ENCODE results near the gene RPS2.
A peak's percentile ranks its signal among the peaks of the same experiment; 100 is the strongest.

RPS2 gene

GRCh38 chr16:1982991-1983543 is 18.4 kb upstream of the RPS2 start:
- Histone ChIP-seq H4K20me1 (peaks cover 62% of the 10 kb centered on the region), H3K27me3 (peaks cover 65% of the 10 kb centered on the region), H3K27ac (no peak overlapping the region), H3K36me3 (peaks cover 38% of the 10 kb centered on the region), H3K9me3 (no peaks in the 10 kb centered on the region), H3K4me3 (peak overlapping the region; percentile 88), H3K4me2 (peak overlapping the region; percentile 96), H3K9ac (peak overlapping the region; percentile 92), H3K4me1 (peaks cover 42% of the 10 kb centered on the region)
- TF ChIP-seq Cebpa-rat (IDR thresholded peaks at IDR 0.05): no peak

- H3K27ac ChIP-seq: no peak overlapping the region
- no peak for TF ChIP-seq Cebpa-rat (IDR thresholded peaks at IDR 0.05)
- peaks cover 45% of the 10 kb centered on the region for H3K36me3 ChIP-seq
- no peaks in the 10 kb centered on the region for H3K9me3 ChIP-seq
- H3K4me1 ChIP-seq: peaks cover 42% of the 10 kb centered on the region
- H3K4me2 ChIP-seq: no peak overlapping the region
- H3K9ac ChIP-seq: no peak overlapping the region
- H4K20me1 ChIP-seq: peaks cover 66% of the 10 kb centered on the region
- H3K4me3 ChIP-seq: no peak overlapping the region
- H3K27me3 ChIP-seq: peaks cover 68% of the 10 kb centered on the region
These were observed 17.4 kb upstream of the RPS2 start for GRCh38 chr16:1982013-1982433.

GRCh38 chr16:1981398-1981836 is 16.8 kb upstream of the RPS2 start, which contains the start of gene NOXO1:
Gene NOXO1, minus strand, starts transcription at chr16:1981469. Its CDS starts 290 bp downstream, at chr16:1981179.
- Histone ChIP-seq H3K9me3 (no peaks in the 10 kb centered on the region), H3K36me3 (peaks cover 45% of the 10 kb centered on the region), H3K27ac (no peak within 1 kb of the TSS), H3K27me3 (peaks cover 68% of the 10 kb centered on the region), H4K20me1 (peaks cover 65% of the 10 kb centered on the region), H3K4me1 (peaks cover 42% of the 10 kb centered on the region), H3K4me2 (no peak within 1 kb of the TSS; the same call in 1 of the 2 replicates), H3K9ac (no peak within 1 kb of the TSS), H3K4me3 (no peak within 1 kb of the TSS)
- no peak for TF ChIP-seq Cebpa-rat (IDR thresholded peaks at IDR 0.05)

- TF ChIP-seq Cebpa-rat (IDR thresholded peaks at IDR 0.05): no peak
- H3K36me3 ChIP-seq: peaks cover 45% of the 10 kb centered on the region
- H3K4me3 ChIP-seq: no peak overlapping the region
- H3K4me1 ChIP-seq: peaks cover 37% of the 10 kb centered on the region
- peaks cover 68% of the 10 kb centered on the region for H3K27me3 ChIP-seq
- peaks cover 68% of the 10 kb centered on the region for H4K20me1 ChIP-seq
- H3K27ac ChIP-seq: no peak overlapping the region
- H3K4me2 ChIP-seq: no peak overlapping the region; the same call in 1 of the 2 replicates
- H3K9me3 ChIP-seq: no peaks in the 10 kb centered on the region
- H3K9ac ChIP-seq: no peak overlapping the region
These were observed 16.1 kb upstream of the RPS2 start for GRCh38 chr16:1980770-1981087.

- Histone ChIP-seq H4K20me1 (peaks cover 68% of the 10 kb centered on the region), H3K27ac (no peak overlapping the region), H3K27me3 (peaks cover 68% of the 10 kb centered on the region), H3K9ac (no peak overlapping the region), H3K4me3 (no peak overlapping the region), H3K36me3 (peaks cover 45% of the 10 kb centered on the region), H3K4me1 (peaks cover 32% of the 10 kb centered on the region), H3K9me3 (no peaks in the 10 kb centered on the region), H3K4me2 (no peak overlapping the region; the same call in 1 of the 2 replicates)
- TF ChIP-seq Cebpa-rat (IDR thresholded peaks at IDR 0.05): no peak
These were observed 15.6 kb upstream of the RPS2 start for GRCh38 chr16:1980030-1980769.

- no peaks in the 10 kb centered on the region for H3K9me3 ChIP-seq
- H4K20me1 ChIP-seq: peaks cover 71% of the 10 kb centered on the region
- H3K4me3 ChIP-seq: no peak overlapping the region
- H3K4me1 ChIP-seq: peaks cover 24% of the 10 kb centered on the region
- no peak overlapping the region for H3K27ac ChIP-seq
- no peak for TF ChIP-seq Cebpa-rat (IDR thresholded peaks at IDR 0.05)
- H3K27me3 ChIP-seq: peaks cover 68% of the 10 kb centered on the region
- no peak overlapping the region for H3K9ac ChIP-seq
- peaks cover 53% of the 10 kb centered on the region for H3K36me3 ChIP-seq
- no peak overlapping the region; the same call in 1 of the 2 replicates for H3K4me2 ChIP-seq
These were observed 14.8 kb upstream of the RPS2 start for GRCh38 chr16:1979271-1980029.

- no peak overlapping the region for H3K9ac ChIP-seq
- TF ChIP-seq Cebpa-rat (IDR thresholded peaks at IDR 0.05): no peak
- H3K4me2 ChIP-seq: no peak overlapping the region
These were observed 14.0 kb upstream of the RPS2 start for GRCh38 chr16:1978476-1979120.

GRCh38 chr16:1977875-1978268 is 13.2 kb upstream of the RPS2 start:
- Histone ChIP-seq H3K4me3 (no peak overlapping the region), H4K20me1 (peaks cover 87% of the 10 kb centered on the region), H3K9me3 (no peaks in the 10 kb centered on the region), H3K4me1 (peaks cover 27% of the 10 kb centered on the region), H3K9ac (no peak overlapping the region), H3K27ac (no peak overlapping the region), H3K36me3 (peaks cover 63% of the 10 kb centered on the region), H3K4me2 (no peak overlapping the region), H3K27me3 (peaks cover 54% of the 10 kb centered on the region)
- no peak for TF ChIP-seq Cebpa-rat (IDR thresholded peaks at IDR 0.05)

More at GRCh38 chr16:1978476-1979120, 14.0 kb upstream of the RPS2 start:
- Histone ChIP-seq H3K4me3 (no peak overlapping the region), H3K4me1 (peaks cover 26% of the 10 kb centered on the region), H4K20me1 (peaks cover 80% of the 10 kb centered on the region), H3K36me3 (peaks cover 61% of the 10 kb centered on the region), H3K9me3 (no peaks in the 10 kb centered on the region), H3K27me3 (peaks cover 61% of the 10 kb centered on the region), H3K27ac (no peak overlapping the region)

- Histone ChIP-seq H3K36me3 (peaks cover 63% of the 10 kb centered on the region), H3K27ac (no peak overlapping the region), H3K4me3 (no peak overlapping the region), H4K20me1 (peaks cover 88% of the 10 kb centered on the region), H3K9me3 (no peaks in the 10 kb centered on the region), H3K4me2 (no peak overlapping the region), H3K9ac (no peak overlapping the region), H3K27me3 (peaks cover 47% of the 10 kb centered on the region), H3K4me1 (peaks cover 32% of the 10 kb centered on the region)
- no peak for TF ChIP-seq Cebpa-rat (IDR thresholded peaks at IDR 0.05)
These were observed 12.6 kb upstream of the RPS2 start for GRCh38 chr16:1976951-1977874.
